CD4-positive, CD25-positive, alpha-beta regulatory T cell (primary cell): ENCODE data around the gene DGKB. TPM values are rescaled to one million over a fixed set of nuclear protein-coding genes. Genes with fewer than 3 reads are reported as not detected.

Experiments used
- ATAC-seq, 2 donors: fragments of 150-1000 bp; cut with Tn5 transposase; one replicate each; pipeline ENCODE4 v1.10.0; 2021; ENCODE audit warnings: low read depth in 2 of 2, moderate number of reproducible peaks in 2 of 2, moderate library complexity in 1 of 2
- DNase-seq, 3 donors: peaks; one replicate each; pipeline versions ENCODE4 v3.0.0 to v3.0.0-alpha.2; 2012 to 2022; ENCODE audit warnings: mixed read lengths in 1 of 3
- H3K27ac ChIP-seq: one replicate; pipeline ENCODE4 v1.7.0; 2013; ENCODE audit warnings: mild to moderate bottlenecking, low read length; ENCODE audit not compliant: insufficient read depth, poor library complexity, severe bottlenecking
- H3K27me3 ChIP-seq: one replicate; pipeline ENCODE4 v1.7.0; 2013; ENCODE audit warnings: low read length; ENCODE audit not compliant: control insufficient read depth, insufficient read depth
- H3K36me3 ChIP-seq: one replicate; pipeline ENCODE4 v1.7.0; 2013; ENCODE audit warnings: mild to moderate bottlenecking, low read length, moderate library complexity; ENCODE audit not compliant: control insufficient read depth, insufficient read depth
- H3K4me1 ChIP-seq: 2 replicates; pipeline ENCODE4 v1.7.0; 2013; ENCODE audit warnings: mild to moderate bottlenecking, low read length; ENCODE audit not compliant: insufficient read depth, control insufficient read depth, poor library complexity, severe bottlenecking
- H3K4me3 ChIP-seq: one replicate; pipeline ENCODE4 v1.7.0; 2013; ENCODE audit warnings: low read depth, mild to moderate bottlenecking, low read length, moderate library complexity
- H3K9me3 ChIP-seq, 2 experiments: 1 replicate in 1 of 2; 2 replicates in 1 of 2; pipeline ENCODE4 v1.7.0; 2013; ENCODE audit warnings: low read length in 2 of 2, mild to moderate bottlenecking in 1 of 2, moderate library complexity in 1 of 2; ENCODE audit not compliant: control insufficient read depth in 2 of 2
- H3K27ac Mint-ChIP-seq, 3 donors: one replicate each; pipeline ENCODE4 v1.8.0; 2020 to 2022; ENCODE audit warnings: mild to moderate bottlenecking in 3 of 3, mixed read lengths in 3 of 3, moderate library complexity in 2 of 3
- H3K27me3 Mint-ChIP-seq: one replicate; pipeline ENCODE4 v1.8.0; 2022; ENCODE audit warnings: mild to moderate bottlenecking, mixed read lengths
- H3K36me3 Mint-ChIP-seq: one replicate; pipeline ENCODE4 v1.8.0; 2020; ENCODE audit warnings: mixed read lengths
- H3K4me1 Mint-ChIP-seq, 4 donors: one replicate each; pipeline ENCODE4 v1.8.0; 2020 to 2022; ENCODE audit warnings: mixed read lengths in 4 of 4, mild to moderate bottlenecking in 1 of 4
- H3K4me3 Mint-ChIP-seq, 4 donors: one replicate each; pipeline ENCODE4 v1.8.0; 2020 to 2022; ENCODE audit warnings: mild to moderate bottlenecking in 4 of 4, mixed read lengths in 4 of 4, moderate library complexity in 3 of 4
- H3K9me3 Mint-ChIP-seq, 7 donors: one replicate each; pipeline ENCODE4 v1.8.0; 2020 to 2022; ENCODE audit warnings: mixed read lengths in 7 of 7, mild to moderate bottlenecking in 3 of 7, moderate library complexity in 2 of 7
- polyA plus RNA-seq, 4 donors: library from polyadenylated mRNA; unstranded; fragments of 300-500 nt; fragmentation: Illumina TruSeq; gene quantifications; one replicate each; pipeline ENCODE4 v1.2.3, GENCODE V29; 2021
- total RNA-seq: library from RNA; stranded (reverse); gene quantifications from one replicate; pipeline ENCODE4 v1.2.3, GENCODE V29; 2022

The DGKB gene
- total and polyA plus RNA-seq, 5 donors from 2014 or later: not detected

DNA sequence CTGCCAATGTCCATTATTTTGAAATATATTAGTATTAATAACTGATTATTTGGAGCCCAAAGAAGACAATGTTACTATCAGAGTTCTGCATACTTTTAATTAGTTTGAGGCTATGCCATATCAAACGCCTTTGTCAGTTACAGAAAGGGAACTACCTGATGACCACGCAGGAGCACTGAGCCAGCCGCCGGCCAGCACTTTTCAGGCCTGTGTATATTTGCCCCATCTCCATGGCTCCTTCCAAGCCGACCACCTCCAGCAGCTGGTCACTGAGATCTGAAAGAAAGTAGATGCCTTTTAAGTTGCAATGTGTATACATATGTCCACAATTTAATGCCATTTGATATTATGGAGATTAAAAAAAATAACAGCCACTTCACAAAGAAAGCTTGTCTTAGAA lies 724.7 kb downstream of the DGKB start:
- ATAC-seq (no peak), DNase-seq (no peak)
- H3K9me3 ChIP-seq: peaks cover 0 to 2% of the 10 kb centered on the region in 2 experiments
- no peak overlapping the region for H3K27ac ChIP-seq
- H3K27me3 ChIP-seq: no peaks in the 10 kb centered on the region
- Mint-ChIP-seq H3K27ac (no peak overlapping the region), H3K4me3 (no peak overlapping the region), H3K9me3 (peaks cover 2 to 13% (median 3%) of the 10 kb centered on the region in 7 donors), H3K27me3 (no peaks in the 10 kb centered on the region), H3K4me1 (no peaks in the 10 kb centered on the region), H3K36me3 (no peaks in the 10 kb centered on the region)
- no peaks in the 10 kb centered on the region for H3K36me3 ChIP-seq
- no peak overlapping the region for H3K4me3 ChIP-seq
- H3K4me1 ChIP-seq: no peaks in the 10 kb centered on the region

GRCh38 chr7:14170872-14171271 lies 731.7 kb downstream of the DGKB start:
- Mint-ChIP-seq H3K36me3 (no peaks in the 10 kb centered on the region), H3K27me3 (no peaks in the 10 kb centered on the region), H3K4me1 (peaks cover 0 to 5% (median 0%) of the 10 kb centered on the region in 4 donors), H3K27ac (no peak overlapping the region), H3K9me3 (peaks cover 4 to 22% (median 16%) of the 10 kb centered on the region in 7 donors), H3K4me3 (no peak overlapping the region)
- Histone ChIP-seq H3K4me3 (no peak overlapping the region), H3K27ac (no peak overlapping the region), H3K27me3 (no peaks in the 10 kb centered on the region), H3K36me3 (no peaks in the 10 kb centered on the region), H3K9me3 (peaks cover 0 to 3% of the 10 kb centered on the region in 2 experiments), H3K4me1 (no peaks in the 10 kb centered on the region)
- ATAC-seq (no peak), DNase-seq (no peak)

DNA sequence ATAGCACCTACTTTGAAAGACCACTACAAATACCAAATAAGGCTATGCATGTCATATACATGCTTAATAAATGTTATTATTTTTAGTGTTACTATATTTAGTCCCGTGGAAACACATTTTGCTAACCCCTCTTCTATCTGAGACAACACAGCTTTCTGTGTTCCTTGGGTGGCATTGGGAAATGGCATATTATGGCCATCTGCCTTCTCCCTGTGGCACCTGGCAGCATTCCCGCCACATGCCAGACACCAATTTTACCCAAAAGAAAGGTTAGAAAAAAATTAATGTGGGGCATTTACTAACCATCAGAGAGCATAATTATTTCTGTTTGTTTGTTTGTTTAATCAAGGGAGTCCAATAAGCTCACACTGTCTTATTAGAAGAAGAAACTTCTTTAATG lies 744.4 kb downstream of the DGKB start:
- Mint-ChIP-seq H3K27me3 (no peaks in the 10 kb centered on the region), H3K36me3 (no peaks in the 10 kb centered on the region), H3K9me3 (peaks cover 0 to 9% (median 3%) of the 10 kb centered on the region in 7 donors), H3K4me1 (no peaks in the 10 kb centered on the region), H3K4me3 (no peak overlapping the region), H3K27ac (no peak overlapping the region)
- ATAC-seq (no peak), DNase-seq (no peak)
- Histone ChIP-seq H3K36me3 (no peaks in the 10 kb centered on the region), H3K4me1 (no peaks in the 10 kb centered on the region), H3K4me3 (no peak overlapping the region), H3K27ac (no peak overlapping the region), H3K27me3 (no peaks in the 10 kb centered on the region), H3K9me3 (peaks cover 0 to 2% of the 10 kb centered on the region in 2 experiments)

- H3K9me3 ChIP-seq: peaks cover 0 to 2% of the 10 kb centered on the region in 2 experiments
- Mint-ChIP-seq H3K4me3 (no peak overlapping the region), H3K36me3 (no peaks in the 10 kb centered on the region), H3K27me3 (no peaks in the 10 kb centered on the region), H3K4me1 (no peaks in the 10 kb centered on the region), H3K9me3 (peaks cover 0 to 9% (median 3%) of the 10 kb centered on the region in 7 donors), H3K27ac (no peak overlapping the region)
- no peaks in the 10 kb centered on the region for H3K36me3 ChIP-seq
- no peak overlapping the region for H3K4me3 ChIP-seq
- no peaks in the 10 kb centered on the region for H3K27me3 ChIP-seq
- no peaks in the 10 kb centered on the region for H3K4me1 ChIP-seq
- no peak overlapping the region for H3K27ac ChIP-seq
- ATAC-seq (no peak), DNase-seq (no peak)
Measured at GRCh38 chr7:14156436-14156835, 746.1 kb downstream of the DGKB start.

- Mint-ChIP-seq H3K36me3 (no peaks in the 10 kb centered on the region), H3K27me3 (no peaks in the 10 kb centered on the region), H3K9me3 (peaks cover 0 to 9% (median 2%) of the 10 kb centered on the region in 7 donors), H3K27ac (no peak overlapping the region), H3K4me1 (no peaks in the 10 kb centered on the region), H3K4me3 (no peak overlapping the region)
- DNase-seq (no peak), ATAC-seq (no peak)
- Histone ChIP-seq H3K27me3 (no peaks in the 10 kb centered on the region), H3K27ac (no peak overlapping the region), H3K4me3 (no peak overlapping the region), H3K4me1 (no peaks in the 10 kb centered on the region), H3K9me3 (no peaks in the 10 kb centered on the region), H3K36me3 (no peaks in the 10 kb centered on the region)
Measured at GRCh38 chr7:14148974-14149373, 753.6 kb downstream of the DGKB start.

DNA sequence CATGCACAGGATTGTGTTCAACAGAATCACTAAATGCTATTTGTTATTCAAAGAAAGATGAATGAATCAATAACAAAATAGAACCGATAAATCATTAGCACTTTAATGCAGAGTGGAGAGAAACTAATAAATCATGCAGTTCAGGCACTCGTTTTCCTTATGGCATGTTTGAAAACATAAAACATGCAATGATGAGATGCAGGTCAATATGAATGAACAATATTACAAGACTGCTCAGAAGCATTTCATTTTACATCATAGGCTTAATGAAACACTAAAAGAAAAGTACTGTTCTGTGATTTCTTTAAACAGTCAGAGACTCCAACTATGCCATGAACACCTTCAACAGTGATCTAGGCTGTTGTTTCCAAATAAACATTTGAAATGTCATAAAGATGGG lies 755.0 kb downstream of the DGKB start:
- H3K9me3 ChIP-seq: no peaks in the 10 kb centered on the region
- H3K4me1 ChIP-seq: no peaks in the 10 kb centered on the region
- no peaks in the 10 kb centered on the region for H3K36me3 ChIP-seq
- H3K4me3 ChIP-seq: no peak overlapping the region
- Mint-ChIP-seq H3K27me3 (no peaks in the 10 kb centered on the region), H3K4me3 (no peak overlapping the region), H3K27ac (no peak overlapping the region), H3K36me3 (no peaks in the 10 kb centered on the region), H3K9me3 (peaks cover 0 to 9% (median 0%) of the 10 kb centered on the region in 7 donors), H3K4me1 (no peaks in the 10 kb centered on the region)
- no peaks in the 10 kb centered on the region for H3K27me3 ChIP-seq
- H3K27ac ChIP-seq: no peak overlapping the region
- DNase-seq (no peak), ATAC-seq (no peak)

DNA sequence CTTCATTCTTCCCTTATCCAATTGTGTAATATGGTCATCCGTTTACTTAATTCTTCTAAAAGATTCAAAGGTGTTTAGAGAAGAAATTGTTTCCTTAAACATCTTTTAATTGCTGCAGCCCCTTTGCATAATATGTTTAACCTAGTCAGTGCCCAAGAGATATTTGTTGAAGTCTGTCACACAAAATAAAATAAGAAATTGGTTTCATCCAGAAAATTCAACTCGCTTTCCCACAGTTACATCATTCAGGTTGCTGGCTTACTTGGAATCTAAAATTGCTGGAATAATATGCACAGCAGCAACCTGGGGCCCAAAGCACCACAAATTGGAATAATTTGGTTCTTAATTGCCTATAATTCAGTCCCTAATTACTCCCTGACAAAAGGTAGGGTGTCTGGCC lies 758.0 kb downstream of the DGKB start:
- peaks cover 0 to 4% (median 2%) of the 10 kb centered on the region in 7 donors for H3K9me3 Mint-ChIP-seq
- H3K4me1 Mint-ChIP-seq: no peaks in the 10 kb centered on the region
- no peaks in the 10 kb centered on the region for H3K27me3 ChIP-seq
- H3K27me3 Mint-ChIP-seq: no peaks in the 10 kb centered on the region
- DNase-seq (no peak), ATAC-seq (no peak)
- H3K36me3 ChIP-seq: no peaks in the 10 kb centered on the region
- H3K27ac Mint-ChIP-seq: no peak overlapping the region
- H3K4me3 Mint-ChIP-seq: no peak overlapping the region
- no peak overlapping the region for H3K27ac ChIP-seq
- no peaks in the 10 kb centered on the region for H3K36me3 Mint-ChIP-seq
- H3K9me3 ChIP-seq: no peaks in the 10 kb centered on the region
- no peak overlapping the region for H3K4me3 ChIP-seq
- no peaks in the 10 kb centered on the region for H3K4me1 ChIP-seq

- Histone ChIP-seq H3K9me3 (no peaks in the 10 kb centered on the region), H3K36me3 (no peaks in the 10 kb centered on the region), H3K27ac (no peak overlapping the region), H3K27me3 (no peaks in the 10 kb centered on the region), H3K4me1 (no peaks in the 10 kb centered on the region), H3K4me3 (no peak overlapping the region)
- H3K4me3 Mint-ChIP-seq: no peak overlapping the region
- H3K9me3 Mint-ChIP-seq: peaks cover 0 to 4% (median 3%) of the 10 kb centered on the region in 7 donors
- H3K36me3 Mint-ChIP-seq: no peaks in the 10 kb centered on the region
- DNase-seq: no peak
- ATAC-seq: no peak
- no peak overlapping the region for H3K27ac Mint-ChIP-seq
- no peaks in the 10 kb centered on the region for H3K27me3 Mint-ChIP-seq
- no peaks in the 10 kb centered on the region for H3K4me1 Mint-ChIP-seq
Measured at GRCh38 chr7:14144109-14144508, 758.4 kb downstream of the DGKB start.
